ENCODE data around the gene NMNAT2.
A peak's percentile ranks its signal among the peaks of the same experiment; 100 is the strongest.

The NMNAT2 gene

DNA sequence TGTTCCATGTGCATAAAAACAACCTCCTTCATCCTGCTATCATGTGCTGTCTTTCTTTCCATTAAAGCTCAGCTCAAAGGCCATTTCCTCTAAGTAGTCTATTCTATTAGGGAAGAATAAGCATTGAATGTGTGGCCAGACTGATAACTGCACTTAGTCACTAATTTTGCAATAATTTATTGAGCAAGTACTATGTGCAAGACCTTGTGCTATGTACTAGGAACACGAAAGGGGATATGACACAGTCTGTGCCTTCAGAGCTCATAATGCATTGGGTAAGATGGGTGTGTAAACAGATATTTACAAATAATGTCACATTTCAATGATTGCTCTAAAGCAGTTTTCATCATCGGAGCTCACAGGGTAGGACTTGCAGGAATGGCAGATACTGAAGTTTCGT lies 54.2 kb downstream of the NMNAT2 start:
- no peak for DNase-seq

GRCh38 chr1:183361081-183361480 lies 57.1 kb downstream of the NMNAT2 start:
- no peak for DNase-seq

- no peak for DNase-seq
Measured at GRCh38 chr1:183360473-183360872, 57.7 kb downstream of the NMNAT2 start.

DNA sequence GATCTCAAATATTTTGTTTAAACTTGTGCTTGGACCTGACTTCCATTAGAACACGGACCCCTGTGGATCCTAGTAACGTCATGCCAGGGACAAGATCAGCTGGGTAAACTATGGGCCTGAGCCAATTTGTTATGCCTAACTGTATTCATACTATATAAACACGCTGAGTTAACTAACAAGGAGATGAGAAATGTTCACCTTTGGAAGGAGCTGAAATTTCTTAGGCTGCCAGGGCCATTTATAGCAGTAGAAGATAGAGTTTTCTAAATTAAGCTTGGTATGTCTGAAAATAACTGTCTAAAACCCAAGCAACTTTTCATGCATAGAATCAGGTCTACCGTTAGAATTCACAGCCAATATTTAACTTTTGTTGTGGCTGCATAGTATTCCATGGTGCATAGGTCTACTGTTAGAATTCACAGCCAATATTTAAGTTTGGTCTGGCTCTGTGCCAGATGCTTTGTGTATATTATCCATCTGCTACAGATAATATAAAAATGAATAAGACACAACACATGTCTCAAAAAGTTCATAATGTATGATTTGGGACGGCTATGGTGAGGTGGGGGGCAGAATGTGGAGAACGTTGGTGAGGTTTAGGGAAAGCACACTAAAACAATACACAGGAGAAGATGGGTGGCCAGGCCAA lies 61.5 kb downstream of the NMNAT2 start:
- no peak for DNase-seq

GRCh38 chr1:183355797-183356196 lies 62.4 kb downstream of the NMNAT2 start:
- no peak for DNase-seq

DNA sequence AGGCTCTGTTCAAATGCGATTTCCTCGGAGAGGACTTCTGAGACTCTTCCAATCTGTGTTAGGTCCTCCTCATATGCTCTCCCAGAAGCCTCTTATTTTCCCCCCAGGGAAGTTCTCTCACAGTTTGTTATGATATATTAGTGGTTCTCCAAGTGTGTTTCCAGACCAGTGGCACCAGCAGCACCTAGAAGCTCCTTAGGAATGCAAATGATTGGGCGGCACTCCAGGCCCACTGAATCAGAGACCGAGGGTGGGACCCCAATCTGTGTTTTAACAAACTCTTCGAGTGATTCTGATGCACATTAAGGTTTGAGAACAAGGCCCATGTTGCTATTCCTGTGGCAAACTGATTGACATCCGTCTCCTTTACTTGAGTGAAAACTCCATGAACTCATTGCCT lies 63.0 kb downstream of the NMNAT2 start:
- DNase-seq: no peak

DNA sequence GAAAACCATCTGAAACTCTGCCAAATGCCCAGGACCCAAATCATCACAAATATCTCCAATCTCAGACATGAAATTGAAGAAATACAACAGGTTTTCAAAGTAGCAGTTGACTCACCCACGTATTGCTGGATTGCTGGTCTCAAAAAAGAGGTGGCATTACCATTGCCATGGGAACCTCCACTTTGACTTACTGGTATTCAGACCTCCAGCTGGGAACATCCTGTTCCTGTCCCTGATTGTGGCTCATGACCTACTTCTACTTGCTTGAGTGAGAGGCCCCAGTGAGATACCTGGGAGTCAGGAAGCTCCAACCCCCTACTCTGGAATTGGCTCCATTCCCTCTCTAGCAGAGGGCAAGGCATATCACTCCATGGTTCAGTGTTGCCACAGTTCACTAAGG lies 64.6 kb downstream of the NMNAT2 start:
- DNase-seq: no peak

DNA sequence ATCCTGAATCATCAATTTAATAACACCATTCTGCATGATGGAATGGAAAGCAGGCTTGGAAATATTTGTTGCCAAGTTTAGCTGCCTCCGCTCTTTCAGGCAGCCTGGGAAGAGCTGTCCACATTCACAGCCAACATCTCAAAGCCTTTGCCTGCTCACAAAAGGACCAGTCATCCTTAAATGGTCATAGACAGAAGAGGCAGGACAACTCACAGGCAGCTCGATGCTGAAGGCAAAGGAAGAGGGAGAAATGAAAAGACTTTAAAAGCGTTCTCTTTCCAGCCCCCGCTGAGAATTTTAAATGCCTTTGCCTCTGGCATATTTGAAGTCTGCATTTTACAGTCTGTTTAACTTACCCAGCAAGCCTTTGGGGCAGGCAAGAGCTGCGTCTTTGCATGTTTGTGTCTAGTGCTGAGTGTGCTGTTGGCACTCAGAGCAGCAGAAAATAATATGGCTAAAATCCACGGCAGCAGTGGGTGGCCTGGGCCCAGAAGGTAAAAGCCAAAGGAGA lies 68.9 kb downstream of the NMNAT2 start:
- no peak for DNase-seq

- no peak for DNase-seq
Measured at GRCh38 chr1:183346276-183346732, 71.9 kb downstream of the NMNAT2 start.

DNA sequence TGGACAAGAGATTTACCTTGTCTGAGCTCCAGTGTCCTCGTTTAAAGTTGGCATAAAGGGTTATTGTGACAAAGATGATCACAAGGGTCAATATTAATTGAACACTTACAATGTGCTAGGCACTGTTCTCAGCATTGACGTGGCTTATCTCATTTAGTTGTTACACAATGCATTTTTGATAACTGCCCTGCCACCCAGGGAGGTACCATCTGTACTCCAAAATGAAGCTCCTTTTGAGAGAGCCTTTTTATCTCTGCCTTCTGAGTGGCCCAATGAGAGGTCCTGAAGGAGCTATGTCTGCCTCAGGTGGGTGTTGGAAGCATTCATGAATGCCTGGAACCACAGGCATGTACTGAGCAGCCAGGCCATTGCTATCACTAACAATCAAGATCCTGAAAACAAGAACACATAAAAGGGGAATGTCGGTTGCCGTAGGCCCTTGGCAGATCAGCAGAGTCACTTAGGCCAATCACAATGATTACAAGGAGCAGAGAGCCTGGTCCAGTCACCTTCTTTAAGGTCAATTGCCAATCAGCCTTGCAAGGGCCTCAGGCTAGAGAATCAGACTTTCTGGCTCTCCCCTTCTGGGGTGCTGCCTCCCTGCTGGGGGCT lies 78.5 kb downstream of the NMNAT2 start:
- DNase-seq: no peak

DNA sequence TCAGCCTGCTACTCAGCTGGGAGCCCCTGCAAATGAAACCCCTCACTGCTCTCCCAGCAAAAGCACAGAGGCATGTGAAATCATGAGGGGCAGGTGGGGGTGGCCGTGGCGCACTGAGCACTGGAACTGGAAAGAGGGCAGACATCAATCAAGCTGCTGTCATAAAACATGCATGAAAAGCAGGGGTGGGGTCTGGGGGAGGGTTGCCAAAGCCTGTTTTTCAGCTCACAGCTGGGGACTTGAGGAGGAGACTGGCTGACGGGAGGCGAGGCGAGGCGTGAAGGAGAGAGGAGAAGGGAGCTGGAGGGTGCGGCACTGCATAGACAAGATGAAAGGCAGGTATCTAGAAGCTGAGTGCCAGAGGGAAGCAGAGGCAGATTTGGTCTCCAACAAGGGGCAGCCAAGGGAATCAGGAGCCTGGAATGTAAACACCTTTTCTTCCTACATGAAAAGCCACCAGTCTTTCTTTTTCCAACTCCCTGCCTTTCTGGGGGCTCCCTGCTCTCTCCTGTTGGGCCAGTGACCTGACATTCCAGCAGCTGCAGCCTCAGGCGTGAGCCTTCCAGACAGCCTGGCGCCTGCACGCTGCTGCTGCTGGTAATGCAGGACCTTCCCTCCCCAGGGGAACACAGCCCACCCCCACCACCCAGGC lies 87.0 kb downstream of the NMNAT2 start:
- peak; percentile 58 for DNase-seq

DNA sequence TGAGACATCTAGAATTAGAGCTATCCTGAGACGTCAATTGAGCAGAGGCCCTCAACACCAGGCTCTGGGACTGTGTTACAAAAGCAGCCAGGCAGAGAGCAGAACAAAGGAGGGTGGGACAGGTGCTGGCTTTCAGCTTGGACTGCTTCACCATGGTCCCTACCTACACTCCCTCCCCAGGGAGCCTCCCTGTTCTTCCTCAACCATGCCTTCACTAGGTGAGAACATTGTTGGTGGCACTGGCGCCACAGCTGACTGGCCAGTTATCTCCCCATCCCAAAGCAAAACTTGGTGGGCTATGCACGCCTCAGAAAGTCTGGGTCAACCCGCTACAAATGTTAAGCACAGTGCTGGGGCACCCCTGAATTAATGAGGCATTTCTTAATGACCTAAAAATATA lies 87.8 kb downstream of the NMNAT2 start:
- DNase-seq: peak; percentile 3

DNA sequence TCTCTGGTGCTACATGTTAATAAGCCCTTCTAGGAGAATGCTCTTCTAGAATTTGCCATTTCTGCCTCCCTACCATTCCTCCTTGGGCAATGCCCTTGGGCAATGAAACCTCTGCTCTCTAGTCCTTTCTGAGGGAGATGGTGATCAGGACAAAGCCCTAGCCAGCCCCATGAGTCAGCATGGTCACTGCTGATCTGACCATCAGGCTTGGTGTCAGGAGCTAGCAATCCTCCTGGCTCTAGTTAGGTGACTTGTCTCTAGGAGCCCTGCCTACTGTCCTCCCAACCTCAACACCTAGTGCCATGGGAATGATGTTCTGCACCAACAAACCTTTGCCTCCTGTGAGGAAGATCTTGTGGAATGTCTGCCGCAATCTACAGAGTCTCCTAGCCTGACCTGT lies 89.8 kb downstream of the NMNAT2 start:
- DNase-seq: no peak

- no peak for DNase-seq
Measured at GRCh38 chr1:183327434-183328290, 90.5 kb downstream of the NMNAT2 start.

DNA sequence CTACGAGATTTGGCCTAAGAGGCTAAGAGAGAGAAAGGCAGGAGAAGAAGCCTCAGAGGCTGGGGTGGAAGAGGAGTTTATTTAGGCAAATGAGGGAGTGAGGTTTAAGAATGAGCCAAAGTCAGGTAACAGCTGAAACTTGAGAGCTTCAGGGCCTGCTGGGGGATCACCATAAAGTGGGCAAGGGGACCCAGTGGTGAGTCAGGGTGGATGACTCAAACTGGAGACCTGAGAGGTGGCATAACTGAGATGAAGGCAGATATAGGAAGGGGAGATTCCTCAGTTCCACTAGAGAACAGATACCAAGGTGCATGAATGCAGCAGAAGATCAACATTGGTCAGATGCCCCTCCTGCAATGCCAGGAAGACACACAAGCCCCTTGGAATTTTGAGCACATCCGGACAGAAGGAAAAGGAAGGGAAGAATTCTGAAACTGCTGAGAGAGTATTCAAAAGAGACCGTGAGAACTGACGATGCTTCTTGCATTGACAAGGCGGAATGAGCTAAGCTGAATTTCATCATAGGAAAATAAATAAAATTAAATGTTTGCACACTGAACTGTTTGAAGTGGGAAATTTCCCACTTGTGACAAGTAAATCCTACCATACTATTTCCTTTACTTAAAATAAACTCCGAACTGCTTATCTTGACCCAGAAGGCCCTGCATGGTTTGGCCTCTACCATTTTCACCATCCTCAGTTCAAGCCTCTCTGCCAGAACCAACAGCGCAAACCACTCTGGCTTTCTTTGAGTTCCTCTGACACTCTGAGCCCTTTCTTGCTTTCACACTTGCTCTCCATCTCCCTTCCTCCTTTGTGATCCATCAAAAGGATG lies 94.1 kb downstream of the NMNAT2 start:
- DNase-seq: no peak

- DNase-seq: no peak
Measured at GRCh38 chr1:183319606-183320005, 98.6 kb downstream of the NMNAT2 start.

DNA sequence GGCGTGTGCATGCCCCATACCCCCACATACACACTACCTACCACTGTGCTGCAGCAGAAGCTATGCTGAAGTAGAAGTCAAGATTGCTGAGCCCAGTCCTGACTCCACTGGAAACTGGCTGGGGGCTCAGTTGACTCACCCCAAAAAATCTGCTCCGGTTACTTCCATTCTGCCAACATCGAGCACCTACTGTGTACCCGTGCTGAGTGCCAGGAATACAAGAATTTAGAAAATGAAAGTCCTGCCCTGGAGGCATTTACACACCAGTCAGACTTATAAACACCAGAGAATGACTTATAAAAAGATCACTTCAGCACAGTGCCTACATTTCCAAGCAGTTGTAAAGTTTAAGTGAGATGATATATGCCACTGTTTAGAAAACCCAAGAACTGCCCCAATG lies 99.1 kb downstream of the NMNAT2 start:
- DNase-seq: no peak

DNA sequence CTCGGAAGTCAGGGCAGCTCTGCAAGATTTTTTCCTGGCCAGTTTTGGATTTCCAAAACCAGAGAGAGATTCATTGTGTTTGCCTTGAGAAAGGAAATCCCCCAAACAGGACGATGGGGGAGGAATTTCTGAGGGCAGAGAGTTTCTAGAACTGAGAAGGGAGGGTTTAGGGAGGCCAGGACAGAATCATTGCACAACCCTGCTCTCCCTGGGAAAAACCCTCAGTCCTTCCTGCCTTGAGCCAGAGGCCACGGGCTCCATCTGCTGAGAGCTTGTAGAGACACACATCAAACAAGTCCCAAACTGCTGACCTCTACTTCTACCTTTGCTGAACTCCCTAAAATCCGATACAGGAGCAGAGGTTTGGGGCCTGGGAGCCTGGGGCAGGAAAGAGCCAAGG lies 99.7 kb downstream of the NMNAT2 start:
- DNase-seq: no peak

GRCh38 chr1:183315991-183316758 lies 102.0 kb downstream of the NMNAT2 start:
- DNase-seq: no peak

DNA sequence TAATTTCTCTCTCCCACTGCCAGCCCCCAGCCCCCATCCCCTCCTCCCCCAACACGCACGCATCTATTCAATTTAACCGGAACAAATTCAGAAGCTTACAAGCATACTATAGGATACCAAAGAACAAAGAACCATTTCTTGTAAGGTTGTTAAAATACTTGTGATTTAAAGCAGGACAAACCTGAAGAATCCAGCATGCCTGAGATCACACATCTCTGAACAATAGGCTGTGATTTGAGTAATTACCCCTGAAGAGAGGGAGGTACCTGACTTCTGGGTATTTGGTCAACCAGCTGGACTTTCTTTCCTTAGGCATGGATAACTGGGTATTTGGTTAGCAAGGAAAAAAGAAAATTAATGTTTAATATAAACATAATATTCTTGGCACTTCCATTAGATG lies 105.1 kb downstream of the NMNAT2 start:
- DNase-seq: no peak

GRCh38 chr1:183310753-183311479 lies 107.3 kb downstream of the NMNAT2 start:
- DNase-seq: no peak
